Stimulated activated CD8-positive, alpha-beta memory T cell treated with anti-CD3 and anti-CD28 coated beads, Interleukin-7, amount 100 ng/mL, for 4 hours (primary cell): Measurements from ENCODE around the gene SCPEP1.

Experiments
- DNase-seq, 2 donors: peaks; one replicate each; pipeline ENCODE4 v3.0.0-alpha.2; 2020; ENCODE audit warnings: low read depth in 2 of 2

SCPEP1 gene

DNA sequence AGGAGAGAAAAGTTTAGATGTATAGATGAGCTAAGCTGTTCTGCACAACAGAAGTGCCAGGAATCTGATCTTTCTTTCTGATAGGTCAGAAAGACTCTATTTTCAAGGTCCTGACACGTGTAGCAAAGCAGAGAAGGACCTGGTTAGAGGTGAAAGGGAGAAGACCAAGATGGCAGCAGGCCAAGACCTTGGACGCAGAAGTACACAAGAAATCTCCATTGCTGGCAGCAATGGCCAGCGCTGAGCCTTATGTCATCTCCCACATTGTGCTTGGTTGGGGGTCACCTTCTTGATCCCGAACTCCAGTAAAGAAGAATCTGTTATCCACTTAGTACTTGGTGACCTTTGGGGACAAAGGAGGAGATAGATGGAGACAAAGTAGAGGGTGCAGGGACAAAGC lies 65.3 kb downstream of the SCPEP1 start:
- no peak for DNase-seq

DNA sequence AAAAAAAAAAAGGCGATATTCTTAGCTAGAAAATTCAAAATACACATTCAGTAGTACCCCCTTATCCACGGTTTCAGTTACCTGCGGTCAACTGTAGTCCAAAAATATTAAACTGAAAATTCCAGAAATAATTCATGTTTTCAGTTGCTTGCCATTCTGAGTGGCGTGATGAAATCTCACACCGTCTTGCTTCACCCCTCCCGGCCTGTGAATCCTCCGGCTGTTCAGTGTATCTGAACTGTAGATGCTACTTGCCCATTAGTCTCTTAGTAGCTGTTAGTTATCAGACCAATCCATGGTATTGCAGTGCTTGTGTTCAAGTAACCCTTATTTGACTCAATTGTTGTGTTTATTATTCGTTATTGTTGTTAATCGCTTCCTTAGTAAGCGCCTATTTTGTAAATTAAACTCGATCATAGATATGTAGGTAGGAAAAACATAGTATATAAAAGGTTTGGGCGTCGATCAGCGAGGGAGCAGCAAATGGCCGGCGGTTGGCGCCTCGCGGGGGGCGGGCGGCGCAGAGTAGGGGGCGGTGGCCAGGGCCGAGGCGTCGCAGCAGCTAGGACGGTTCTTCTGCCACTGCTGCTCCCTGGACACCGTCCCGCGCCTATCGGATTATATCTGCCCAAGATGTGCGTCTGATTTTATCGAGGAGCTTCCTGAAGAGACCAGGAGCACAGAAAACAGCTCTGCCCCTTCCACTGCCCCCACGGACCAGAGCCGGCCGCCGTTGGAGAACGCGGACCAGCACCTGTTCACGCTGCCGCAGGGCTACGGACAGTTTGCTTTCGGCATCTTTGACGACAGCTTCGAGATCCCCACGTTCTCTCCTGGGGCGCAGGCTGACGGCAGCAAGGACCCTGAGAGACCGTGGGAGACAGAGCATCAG lies 67.3 kb downstream of the SCPEP1 start:
- no peak for DNase-seq

DNA sequence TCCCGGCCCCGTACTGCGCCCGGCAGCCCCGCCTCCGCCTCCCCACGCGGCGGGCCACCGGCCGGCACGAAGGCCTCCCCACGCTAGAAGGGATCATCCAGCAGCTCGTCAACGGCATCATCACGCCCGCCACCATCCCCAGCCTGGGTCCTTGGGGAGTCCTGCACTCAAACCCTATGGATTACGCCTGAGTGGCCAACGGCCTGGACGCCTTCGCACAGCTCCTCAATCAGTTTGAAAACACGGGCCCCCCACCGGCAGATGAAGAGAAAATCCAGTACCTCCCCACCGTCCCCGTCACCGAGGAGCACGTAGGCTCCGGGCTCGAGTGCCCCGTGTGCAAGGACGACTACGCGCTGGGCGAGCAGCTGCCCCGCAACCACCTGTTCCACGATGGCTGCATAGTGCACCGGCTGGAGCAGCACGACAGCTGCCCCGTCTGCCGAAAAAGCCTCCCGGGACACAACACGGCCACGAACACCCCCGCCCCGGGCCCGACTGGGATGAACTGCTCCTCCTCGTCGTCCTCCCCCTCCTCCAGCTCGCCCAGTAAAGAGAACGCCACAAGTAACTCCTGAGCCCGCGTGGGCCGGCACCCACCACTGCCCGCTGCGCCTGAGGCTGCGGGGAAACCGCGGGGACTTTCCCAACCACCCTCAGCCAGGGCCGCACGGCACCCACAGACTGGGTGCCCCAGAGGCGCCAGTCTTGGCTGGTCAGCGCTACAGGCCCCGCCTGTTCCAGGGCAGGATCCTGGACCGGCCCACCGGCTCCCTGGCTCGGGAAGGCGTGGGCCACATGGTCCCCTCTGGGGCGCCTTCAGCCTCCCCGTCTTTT lies 68.2 kb downstream of the SCPEP1 start:
- peak; percentile 2 to 45 for DNase-seq

DNA sequence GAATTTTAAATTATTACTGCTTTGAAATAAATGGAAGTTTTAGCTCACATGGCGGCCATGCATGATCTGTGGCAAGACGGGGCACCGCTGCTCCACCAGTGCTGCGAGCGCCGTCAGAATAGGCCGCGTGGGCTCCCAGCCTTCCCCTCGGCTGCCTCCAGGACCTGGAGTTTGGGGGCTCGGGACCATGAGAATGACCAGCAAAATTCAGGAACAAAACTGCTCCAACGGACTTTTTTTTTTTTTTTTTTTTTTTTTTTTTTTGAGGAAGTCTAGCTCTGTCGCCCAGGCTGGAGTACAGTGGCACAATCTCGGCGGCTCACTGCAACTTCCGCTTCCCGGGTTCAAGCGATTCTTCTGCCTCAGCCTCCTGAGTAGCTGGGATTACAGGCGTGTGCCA lies 68.8 kb downstream of the SCPEP1 start:
- DNase-seq: no peak

DNA sequence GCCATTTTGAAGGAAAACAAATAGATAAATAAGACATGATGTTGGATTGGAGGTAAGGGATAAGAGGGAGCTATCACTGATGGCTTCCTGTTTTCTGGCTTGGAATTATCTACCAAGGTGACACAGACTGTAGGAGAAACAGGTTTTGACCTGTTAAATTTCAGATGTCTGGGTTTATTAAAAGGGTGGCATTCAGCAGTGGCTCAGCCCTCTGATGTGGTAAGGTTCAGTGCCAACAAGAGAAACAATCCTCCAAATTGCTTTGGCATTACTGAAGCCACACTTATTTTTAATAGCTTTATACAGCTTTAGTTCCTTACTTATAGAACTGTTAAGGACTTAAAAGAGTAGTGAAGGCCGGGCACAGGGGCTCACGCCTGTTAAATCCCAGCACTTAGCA lies 70.2 kb downstream of the SCPEP1 start:
- DNase-seq: no peak

DNA sequence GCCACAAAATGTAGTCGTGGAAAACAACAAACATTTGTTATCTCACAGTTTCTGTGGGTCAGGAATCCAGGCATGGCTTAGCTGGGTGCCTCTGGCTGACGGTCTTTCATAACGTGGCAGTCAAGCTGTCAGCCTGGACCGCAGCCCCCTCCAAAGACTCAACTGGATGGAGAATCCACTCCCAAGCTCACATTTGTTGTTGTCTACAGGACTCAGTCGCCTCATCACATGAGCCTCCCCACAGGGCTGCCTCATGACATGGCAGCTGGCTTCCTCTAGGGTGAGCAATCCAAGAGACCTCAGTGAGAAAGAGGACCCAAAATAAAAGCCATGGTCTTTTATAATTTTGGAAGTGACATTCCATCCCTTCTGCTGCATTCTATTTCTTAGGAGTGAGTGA lies 72.4 kb downstream of the SCPEP1 start:
- no peak for DNase-seq

DNA sequence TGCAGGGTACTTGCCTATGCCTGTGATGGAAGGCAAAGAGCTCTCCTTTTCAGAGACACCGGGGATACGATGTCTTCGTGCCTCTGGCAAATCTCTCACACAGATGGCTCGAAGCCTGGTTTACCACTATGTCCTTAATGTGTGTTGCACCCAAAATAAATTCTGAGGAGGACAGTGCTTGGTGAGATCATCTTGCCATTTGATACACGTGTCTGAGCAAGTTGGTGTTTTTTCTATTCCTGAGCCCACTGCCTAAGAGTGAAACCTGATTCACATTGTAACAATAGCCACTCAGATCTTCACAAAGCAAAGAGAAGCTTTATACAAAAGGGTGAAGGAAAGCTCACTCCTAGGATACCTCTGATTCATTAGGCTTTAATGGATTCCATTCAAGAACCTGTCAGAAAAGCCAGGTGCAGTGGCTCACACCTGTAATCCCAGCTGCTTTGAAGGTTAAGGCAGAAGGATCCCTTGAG lies 74.0 kb downstream of the SCPEP1 start:
- no peak for DNase-seq
